GM21360 (cell line): Measurements from ENCODE around the gene CD36.
"Not testable (repeated sequence)": the region's sequence is repeated elsewhere in the genome, so short reads cannot be mapped to it uniquely, and the experiment has no call there.

Source experiments
- ATAC-seq: cut with Tn5 transposase; IDR thresholded peaks from one replicate; pipeline ENCODE4 v1.9.1; 2021; ENCODE audit warnings: mild to moderate bottlenecking, moderate library complexity; ENCODE audit not compliant: unreplicated experiment

Gene CD36

DNA sequence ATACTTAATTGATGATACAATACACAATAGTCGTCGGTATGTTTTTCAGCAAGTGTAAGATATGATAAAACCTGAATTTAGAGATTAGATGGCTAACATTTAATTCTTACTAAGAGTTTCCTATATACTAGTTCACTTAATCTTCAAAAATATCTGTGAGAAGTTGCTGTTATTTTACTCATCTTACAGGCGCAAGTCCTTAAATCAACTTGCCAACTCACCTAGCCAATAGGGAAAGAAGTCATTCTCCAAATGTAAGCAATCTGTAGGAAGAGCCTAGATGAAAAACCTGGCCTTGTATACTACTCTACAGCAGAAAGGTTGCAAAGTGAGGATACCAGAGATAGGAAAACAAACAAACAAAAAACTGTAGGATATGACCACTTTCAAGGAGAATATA, 10.6 kb downstream of the CD36 start:
- ATAC-seq: no peak

DNA sequence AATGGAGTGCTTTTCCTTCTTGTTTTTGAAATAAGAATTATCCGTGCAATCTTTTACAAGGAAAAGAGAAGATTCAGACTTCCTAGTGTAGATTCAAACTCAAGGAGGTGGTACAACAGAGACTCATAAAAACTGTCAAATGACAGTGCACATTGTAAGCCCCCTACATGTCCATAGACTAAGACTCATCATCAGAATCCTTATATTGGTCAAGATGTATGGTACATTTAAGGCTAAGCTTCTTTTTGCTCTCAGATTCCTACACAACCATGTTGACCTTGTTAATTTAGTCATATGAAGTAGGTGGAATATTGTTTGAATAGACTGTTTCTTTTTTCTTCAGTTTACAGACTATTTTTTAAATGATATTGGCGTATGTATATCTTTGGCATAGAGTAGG, 11.6 kb downstream of the CD36 start:
- ATAC-seq: no peak

DNA sequence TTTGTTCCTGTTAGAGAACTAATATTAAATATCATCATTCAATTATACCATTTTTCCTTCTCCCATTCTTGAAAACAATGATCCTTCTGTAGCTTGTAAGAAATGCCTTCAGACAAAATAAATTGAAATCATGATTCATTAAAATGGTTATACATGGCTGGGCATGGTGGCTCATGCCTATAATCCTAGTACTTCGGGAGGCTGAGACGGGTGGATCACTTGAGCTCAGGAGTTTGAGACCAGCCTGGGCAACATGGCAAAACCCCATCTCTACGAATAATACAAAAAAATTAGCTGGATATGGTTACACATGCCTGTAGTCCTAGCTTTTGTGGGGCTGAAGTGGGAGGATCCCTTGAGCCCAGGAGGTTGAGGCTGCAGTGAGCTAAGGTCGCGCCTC, 13.0 kb downstream of the CD36 start:
- no peak for ATAC-seq

DNA sequence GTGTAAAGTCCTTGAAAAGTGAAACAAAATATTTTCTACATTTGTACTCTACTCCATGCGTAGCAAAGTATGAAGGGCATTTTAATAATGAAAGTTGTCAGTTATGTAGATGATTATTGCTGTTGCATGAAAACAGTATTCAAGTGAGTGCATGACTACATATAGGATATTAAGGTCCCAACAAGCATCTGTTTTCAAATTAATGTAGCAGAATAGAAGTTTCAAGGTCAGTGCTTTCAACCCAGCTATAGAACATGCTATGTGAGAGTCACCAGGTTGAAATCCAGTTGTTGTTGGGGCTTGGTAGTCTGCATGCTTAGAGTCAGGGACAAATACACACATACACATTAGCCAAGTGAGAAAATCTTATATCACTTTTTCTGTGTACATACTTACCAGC, 14.8 kb downstream of the CD36 start:
- ATAC-seq: no peak

DNA sequence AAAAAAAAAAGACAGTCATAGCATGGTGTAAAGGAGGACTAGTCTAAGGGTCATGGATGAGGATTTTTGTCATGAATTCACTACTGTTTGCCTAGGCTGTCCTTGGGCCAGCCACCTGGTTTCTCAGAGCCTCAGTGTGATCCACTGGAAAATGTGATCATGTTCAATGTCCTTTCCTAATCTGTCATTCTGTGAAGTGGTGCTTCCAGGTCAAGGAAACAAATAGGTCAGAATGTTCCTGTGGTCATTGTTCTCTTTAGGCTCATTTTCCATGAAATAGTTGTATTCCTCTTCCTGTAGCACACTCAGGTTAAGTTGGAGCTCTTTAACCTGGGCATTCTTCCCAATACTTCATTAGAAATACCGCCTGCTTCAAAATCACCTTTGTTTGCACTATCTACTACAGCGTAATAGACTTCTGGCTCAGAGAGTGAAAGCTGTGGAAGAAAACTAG, 16.5 kb downstream of the CD36 start:
- no peak for ATAC-seq

DNA sequence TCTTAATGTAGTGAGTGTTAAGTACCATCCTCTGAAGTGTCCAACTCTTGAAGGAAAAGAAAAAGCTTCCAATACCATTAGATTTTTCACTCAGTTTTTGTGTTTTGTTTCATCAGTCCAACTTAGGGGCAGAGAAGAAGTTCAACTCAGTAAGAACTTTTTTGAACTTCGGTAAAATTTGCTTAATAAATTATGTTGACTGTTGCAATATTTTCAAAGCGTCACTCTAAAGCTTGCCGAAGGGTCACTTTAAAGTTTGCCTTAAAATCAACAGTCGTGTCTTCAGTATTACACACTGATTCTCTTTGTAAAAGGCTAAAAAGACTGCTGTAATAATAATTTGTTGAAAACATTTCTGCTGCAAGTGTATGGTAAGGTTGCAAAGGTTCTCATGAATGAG, 17.6 kb downstream of the CD36 start:
- ATAC-seq: no peak

DNA sequence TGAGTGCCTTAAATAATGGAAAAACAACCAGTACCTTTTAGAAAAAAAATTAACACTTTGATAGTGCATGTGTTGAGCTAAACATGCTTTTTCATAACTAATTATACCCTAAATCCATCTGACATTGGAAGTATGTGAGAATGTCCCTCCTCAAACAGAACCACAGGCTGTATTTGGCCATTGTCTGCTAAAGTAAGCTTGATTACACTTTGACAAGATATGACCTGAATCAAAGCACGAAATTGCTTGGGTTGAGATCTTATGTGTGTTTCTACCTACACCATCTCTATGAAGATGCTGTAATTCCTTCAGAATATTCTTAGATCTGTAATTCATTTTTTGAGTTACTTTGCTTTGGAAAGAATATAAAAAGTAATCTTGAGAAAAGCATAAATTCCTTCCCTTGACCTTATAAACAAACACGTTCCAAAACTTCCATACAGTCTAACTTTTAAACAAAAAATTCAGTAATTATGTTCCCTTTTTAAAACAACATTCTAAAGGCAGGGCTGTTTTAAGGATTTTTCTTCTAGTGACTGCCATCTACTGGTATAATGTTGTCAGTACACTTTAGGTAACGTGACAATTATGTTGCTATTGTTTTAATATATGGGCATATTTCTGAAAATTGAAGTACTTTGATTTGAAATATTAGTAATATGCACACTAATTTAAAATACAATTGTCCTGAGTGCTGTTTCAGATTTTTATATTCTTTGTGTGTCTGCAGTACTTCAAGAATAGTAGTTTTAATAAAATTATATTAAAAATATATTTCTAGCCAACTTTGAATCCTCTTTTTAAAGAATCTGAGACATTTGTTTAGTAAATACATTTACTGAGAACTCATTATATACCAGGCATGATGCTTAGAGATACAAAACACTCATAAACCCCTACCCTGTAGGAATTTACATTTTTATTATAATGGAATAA, 20.9 kb downstream of the CD36 start:
- ATAC-seq: peak; percentile 74

DNA sequence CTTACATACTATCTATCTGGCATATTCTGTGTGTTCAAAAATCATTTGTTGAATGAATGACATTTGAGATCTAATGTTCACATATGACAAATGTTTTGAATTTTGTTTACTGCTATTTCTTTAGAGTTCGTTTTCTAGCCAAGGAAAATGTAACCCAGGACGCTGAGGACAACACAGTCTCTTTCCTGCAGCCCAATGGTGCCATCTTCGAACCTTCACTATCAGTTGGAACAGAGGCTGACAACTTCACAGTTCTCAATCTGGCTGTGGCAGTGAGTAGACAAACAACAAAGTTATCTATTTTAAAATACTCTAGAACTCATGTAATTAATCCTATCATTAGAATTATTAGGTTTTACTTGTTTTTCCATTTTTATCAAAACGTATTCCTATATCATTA, 22.5 kb downstream of the CD36 start:
- no peak for ATAC-seq

DNA sequence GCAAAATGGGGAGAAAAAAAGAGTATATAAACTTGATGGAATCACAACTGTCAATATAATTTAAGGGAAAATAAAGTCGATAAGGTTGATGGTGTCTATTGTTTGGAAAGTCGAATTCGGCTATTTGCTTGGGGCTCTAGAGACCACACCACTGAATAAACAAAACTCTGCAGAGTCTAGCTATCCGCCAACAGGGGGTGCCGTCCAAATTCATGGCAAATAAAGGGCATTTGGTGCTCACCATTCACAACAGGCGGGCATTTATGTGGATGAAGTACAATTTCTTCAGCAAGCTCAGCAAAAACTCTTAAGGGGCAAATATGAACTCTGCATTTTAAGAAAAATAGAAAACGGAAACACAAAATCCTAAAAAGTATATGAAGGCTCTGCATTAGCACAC, 23.3 kb downstream of the CD36 start:
- ATAC-seq: no peak

DNA sequence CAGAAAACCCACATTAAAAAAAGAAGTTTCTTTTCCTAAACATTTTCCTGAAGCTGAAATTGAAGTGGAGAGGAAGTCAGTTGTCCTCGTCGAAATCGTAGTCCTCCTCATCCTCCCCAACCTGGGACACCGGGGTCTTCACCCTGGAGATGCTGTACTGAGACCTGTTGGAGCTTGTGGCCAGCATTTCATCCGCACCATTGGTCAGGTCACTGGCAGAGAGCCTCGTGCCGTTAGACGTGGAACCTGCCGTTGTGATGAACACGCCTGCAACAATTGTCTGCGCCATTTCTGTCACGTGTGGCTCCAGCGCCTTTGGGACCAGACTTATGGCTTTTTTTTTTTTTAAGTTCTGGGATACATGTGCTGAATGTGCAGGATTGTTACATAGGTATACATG, 23.8 kb downstream of the CD36 start:
- no peak for ATAC-seq

DNA sequence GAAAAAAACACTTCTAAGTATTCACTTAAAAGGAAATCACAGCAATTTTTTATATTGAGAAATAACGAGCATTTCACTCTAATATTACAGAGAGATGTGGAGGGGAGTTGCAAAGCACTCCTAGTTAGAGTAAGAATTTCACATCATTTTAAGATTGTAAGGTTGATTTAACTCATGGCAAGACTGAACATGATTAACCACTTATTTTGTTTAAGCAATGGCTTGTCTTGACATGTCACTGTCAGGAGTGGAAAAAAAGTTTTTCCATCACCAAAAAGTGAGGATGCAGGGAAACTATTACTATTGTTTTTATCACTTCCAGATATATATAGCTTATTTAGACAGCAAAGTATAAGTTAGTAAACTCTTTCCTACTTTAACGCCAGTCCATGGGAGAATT, 27.1 kb downstream of the CD36 start:
- ATAC-seq: no peak

DNA sequence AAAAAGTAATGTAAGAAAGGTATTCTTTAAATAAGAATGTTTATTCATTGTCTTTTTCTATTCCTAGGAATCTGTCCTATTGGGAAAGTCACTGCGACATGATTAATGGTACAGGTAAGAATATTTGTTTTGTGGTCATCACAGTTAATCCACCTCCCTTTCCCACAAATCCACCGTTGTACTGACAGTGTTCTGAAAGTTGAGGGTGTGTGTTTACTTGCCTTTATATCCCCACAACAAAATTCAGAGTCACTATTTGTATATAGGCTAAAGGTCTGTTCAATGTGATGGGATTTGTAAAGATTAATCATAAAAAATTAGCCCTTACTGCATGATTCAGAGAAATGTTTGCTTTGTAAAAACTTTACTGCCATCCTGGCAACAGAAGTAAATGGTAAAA, 27.9 kb downstream of the CD36 start:
- no peak for ATAC-seq

DNA sequence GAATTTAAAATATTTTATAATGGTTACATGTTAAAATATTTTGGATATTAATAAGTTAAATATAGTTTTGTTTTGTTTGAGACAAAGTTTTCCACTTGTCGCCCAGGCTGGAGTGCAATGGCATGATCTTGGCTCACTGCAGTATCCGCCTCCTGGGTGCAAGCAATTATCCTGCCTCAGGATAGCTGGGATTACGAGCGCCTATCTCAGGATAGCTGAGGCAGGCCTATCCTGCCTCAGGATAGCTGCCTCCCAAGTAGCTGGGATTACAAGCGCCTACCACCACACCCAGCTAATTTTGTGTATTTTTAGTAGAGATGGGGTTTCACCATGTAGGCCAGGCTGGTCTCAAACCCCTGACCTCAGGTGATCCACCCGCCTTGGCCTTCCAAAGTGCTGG, 30.9 kb downstream of the CD36 start:
- not testable (repeated sequence) for ATAC-seq

DNA sequence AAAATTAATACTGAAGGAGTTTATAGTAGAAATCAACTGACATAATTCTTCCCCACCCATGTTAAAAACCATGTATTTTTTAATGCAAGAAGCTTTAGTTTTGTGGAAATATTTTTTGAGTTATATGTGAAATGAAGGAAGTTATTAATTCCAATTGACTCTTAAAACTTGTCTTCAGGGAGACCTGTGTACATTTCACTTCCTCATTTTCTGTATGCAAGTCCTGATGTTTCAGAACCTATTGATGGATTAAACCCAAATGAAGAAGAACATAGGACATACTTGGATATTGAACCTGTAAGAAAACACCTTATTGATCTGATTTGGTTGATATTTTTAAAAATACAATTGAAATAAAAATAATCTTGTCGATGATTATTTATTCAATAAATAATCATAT, 33.3 kb downstream of the CD36 start:
- no peak for ATAC-seq

DNA sequence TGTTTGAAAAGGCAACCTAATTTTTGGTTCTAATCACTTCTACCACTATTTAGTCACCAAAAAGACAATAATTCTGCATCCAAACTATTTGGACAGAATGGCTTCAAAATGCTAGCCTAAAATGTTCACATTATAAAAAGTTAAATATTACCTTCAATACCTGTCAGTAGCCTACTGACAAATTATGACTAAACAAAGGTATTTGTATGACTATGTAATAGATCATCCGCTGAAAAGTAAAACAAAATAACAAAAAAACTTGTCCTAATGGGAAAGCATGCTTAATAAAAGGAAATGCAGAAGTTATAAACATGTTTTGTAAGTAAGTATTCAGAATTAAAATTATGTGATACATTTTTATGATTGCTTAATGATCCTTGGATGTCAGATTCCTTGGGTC, 36.6 kb downstream of the CD36 start:
- ATAC-seq: no peak

DNA sequence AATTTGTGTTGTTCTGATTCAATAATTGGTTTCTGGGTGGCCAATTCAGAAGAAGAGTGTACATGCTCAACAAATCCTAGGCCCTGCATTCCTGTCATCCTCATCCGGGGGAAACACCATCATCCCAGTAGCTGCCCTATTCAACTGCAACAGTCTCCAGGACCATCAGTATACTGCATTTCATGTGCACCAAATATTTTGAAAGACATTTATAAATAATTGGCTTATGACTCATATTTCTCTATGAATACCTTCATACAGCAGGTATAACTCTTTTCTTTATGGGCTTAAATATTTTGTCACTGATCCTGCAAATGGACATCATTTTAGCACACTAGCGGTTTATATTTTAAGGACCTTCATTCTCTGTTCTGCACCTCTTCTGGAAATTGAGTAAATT, 38.0 kb downstream of the CD36 start:
- no peak for ATAC-seq

DNA sequence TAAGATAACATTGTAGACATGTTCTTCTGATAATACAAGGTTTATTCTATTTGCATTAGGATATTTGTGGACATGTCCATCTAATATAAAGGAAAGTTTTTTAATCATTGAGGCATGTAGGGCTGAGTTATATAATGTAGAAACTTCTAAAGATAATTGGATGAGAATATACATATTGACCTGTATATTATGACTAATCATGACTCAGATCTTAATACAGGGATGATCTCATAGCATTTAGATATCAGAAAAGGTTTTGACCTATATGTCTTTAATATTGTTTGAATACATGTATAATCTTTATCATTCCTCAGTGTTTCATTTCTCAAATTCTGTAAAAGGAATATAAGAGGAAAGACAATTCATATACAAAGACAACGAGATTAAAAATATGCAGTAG, 39.2 kb downstream of the CD36 start:
- ATAC-seq: no peak

DNA sequence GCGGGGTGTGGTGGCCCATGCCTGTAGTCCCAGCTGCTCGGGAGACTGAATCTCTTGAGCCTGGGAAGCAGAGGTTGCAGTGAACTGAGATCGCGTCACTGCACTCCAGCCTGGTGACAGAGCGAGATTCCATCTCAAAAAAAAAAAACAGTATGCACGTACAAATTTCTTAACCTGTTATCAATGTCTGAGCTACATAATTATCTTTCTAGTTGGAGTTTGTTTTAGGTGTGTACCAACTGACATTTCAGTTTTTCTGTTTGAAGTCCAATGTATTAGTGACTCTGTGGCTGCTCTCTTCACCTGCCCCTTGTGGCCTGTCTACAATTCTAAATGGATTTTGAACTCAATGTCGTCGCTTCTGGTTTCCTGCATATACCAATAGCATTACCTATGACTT, 40.3 kb downstream of the CD36 start:
- no peak for ATAC-seq

DNA sequence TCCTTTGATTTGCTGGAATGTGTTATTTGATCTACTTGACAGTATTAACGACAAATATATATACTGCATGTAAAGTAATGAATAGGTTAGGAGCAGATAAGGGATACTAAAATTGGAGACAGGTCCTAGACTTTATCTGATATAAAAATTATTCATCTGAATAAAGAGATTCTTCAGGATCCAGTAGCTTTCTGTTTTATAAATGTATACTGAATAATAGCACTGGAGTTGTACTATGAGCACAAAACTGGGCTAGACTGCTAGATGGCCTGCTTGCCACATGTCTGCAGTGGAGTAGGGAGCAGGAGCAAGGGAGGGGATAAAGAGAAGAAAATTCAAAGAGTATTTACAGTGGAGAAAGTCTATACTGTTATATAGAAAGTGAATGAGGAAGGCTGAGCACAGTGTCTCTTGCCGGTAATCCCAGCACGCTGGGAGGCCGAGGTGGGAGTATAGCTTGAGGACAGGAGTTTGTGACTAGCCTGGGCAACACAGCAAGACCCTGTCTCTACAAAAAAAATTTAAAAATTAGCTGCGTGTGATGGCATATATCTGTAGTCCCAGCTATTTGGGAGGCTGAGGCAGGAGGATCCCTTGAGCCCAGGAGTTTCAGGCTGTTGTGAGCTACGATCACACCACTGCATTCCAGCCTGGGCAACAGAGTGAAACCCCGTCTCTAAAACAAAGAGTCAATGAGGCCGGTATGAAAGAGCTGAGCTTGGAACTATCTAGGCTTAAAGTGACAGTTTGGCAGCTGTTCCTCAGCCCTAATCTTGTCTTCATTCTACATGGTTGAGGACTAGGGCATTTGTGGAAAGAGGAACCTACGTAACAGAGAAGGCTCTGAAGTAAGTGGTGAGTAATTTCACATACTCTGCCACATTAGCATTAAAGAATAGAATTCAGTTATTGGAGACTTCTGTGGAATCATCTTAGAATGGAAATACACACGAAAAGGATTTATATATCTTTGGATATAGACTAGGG, 41.8 kb downstream of the CD36 start:
- ATAC-seq: peak; percentile 50

DNA sequence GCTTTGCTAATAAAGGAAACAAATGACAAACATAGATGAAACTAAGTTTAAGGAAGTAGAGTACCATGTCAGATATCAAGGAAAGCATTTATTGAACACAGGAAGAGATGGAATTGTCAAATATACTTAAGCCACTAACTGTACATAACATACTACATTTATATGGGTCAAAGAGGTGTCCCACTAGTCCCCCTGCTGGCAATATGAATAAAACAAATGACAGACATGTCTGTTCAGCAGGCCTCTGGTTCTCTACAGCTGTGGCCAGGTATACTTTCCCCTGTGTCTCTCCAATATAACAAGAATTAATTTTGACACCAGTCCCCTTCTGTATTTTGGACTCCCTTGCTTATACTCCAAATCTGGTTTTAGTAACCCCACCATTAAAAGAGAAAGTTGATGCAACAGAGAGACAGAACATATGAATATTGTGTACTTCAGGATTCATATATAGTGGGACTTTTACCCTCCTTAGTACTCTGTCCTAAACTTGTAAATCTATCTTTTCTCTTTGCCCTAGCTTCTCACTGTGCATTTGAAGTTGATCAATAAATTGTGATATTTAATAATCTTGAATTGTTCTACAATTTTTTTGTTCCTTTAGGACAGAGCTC, 42.9 kb downstream of the CD36 start:
- peak; percentile 79 for ATAC-seq

DNA sequence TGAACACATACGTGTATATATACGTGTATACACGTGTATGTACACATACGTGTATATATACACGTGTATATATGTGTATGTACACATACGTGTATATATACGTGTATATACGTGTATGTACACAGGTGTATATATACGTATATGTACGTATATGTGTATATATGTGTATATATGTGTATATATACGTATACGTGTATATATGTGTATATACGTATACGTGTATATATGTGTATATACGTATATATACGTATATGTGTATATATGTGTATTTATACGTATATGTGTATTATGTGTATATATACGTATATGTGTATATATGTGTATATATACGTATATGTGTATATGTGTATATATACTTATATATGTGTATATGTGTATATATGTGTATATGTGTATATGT, 44.3 kb downstream of the CD36 start:
- ATAC-seq: no peak
